Measurements from ENCODE around the gene DAG1. TPM values are rescaled to one million over a fixed set of nuclear protein-coding genes. Genes with fewer than 3 reads are reported as not detected.

The DAG1 gene
- 14.0 and 17.2 TPM in 2 replicates for total RNA-seq

DNA sequence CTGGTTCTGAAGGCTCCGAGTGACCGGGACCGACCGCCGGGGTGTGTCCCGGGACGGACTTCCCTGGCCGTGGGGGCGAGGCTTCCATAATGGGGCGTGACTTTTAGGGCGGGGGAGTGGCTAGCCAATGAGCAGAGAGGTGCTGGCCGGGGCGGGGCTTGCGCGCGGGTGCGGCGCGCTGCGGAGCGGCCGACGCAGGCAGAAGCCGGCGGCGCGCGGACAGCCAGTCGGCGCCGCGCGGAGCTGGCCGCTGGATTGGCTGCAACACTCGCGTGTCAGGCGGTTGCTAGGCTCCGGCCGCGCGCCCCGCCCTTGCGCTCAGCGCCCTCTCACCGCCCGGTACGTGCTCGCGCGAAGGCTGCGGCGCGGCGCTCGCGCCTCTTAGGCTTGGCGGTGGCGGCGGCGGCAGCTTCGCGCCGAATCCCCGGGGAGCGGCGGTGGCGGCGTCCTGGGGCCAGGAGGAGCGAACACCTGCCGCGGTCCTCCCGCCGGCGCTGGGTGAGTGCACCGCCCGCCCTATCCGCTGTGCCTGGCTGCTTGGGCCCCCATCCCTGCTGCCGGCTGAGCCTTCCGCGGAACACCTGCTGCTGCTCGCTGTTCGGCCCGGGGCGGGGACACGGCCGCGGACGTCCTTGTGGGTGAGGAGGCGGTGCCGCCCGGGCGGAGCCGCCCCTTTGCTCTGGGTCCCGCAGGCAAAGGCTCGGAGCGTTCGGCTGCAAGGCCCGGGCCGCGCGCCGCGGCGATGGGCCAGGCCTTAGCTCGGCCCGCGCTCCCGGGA lies at the start of gene DAG1:
Gene DAG1, plus strand, starts transcription at position 332 of the 778 bp plus-strand sequence. CDS start 40,268 bp downstream, outside the sequence.

DNA sequence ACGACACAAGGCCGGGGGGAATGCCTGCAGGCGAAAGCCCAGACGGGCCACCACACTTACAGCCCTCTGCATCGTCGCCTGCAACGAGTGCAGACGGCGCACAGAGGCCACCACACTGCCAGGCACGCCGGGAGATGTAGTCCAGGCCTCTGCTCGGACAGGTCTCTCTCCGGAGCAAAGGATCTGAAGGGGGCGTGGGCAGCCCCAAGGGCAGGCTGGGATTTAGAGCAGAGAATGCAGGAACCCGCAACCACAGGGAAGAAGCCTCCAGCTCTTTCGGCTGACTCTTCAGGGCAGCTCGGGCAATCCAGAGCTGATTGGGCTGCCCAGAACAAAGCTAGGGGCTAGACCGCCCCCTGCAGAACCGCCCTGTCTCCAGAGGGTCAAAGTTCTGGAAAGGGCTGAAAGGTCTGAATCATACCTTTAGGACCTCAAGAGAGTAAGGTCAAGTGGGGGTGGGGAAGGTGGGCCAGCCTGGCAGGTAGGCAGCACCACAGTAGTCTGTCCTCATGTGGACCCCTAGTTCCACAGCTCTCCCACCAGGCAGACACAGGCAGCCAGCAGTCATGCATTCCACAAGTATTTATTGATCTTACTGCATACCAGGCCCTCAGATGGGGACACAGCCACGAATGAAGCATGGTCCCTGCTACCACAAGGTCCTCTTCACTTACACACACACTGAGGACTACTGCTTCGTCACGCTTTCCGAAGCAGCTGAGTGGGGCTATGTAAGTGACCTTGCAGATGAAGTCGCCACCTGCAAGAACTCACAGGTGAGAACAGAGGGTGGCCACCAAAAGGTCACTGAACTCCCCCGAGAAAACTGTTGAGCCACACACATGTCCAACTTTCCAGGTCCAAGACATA lies 47.5 kb upstream of the DAG1 start, which contains the start of gene AMT:
Gene AMT, minus strand, starts transcription at position 95 of the 870 bp plus-strand sequence. Its CDS starts 23 bp downstream, at position 72.

GRCh38 chr3:49553692-49554632 lies 83.9 kb downstream of the DAG1 start, which contains the start of gene BSN:
Gene BSN (plus strand): TSS chr3:49554477. CDS start chr3:49554603, 126 bp downstream.

Other genes with a start within 250 kb of the DAG1 start
- gene C3orf62, start 193.0 kb upstream of the DAG1 start, total RNA-seq = 1.4 and 1.8 TPM in 2 replicates
- 24.3 and 27.4 TPM in 2 replicates for gene USP4, start 130.2 kb upstream of the DAG1 start, total RNA-seq
- 375 and 450 TPM in 2 replicates for gene GPX1, start 111.9 kb upstream of the DAG1 start, total RNA-seq
- gene RHOA, start 58.3 kb upstream of the DAG1 start, total RNA-seq = 421 and 469 TPM in 2 replicates
- 15.0 and 19.4 TPM in 2 replicates for gene TCTA, start 57.8 kb upstream of the DAG1 start, total RNA-seq
- gene AMT, start 47.8 kb upstream of the DAG1 start, total RNA-seq = 2.5 and 4.4 TPM in 2 replicates
- 5.0 and 17.3 TPM in 2 replicates for gene NICN1, start 40.9 kb upstream of the DAG1 start, total RNA-seq
- under 0.01 TPM in 2 replicates for gene BSN, start 84.2 kb downstream of the DAG1 start, total RNA-seq
- gene APEH, start 204.1 kb downstream of the DAG1 start, total RNA-seq = 103 and 115 TPM in 2 replicates
- 8.3 and 9.9 TPM in 2 replicates for gene MST1, start 219.2 kb downstream of the DAG1 start, total RNA-seq
- gene RNF123, start 219.3 kb downstream of the DAG1 start, total RNA-seq = 18.8 and 22.7 TPM in 2 replicates
- under 0.01 and 0.34 TPM in 2 replicates for gene AMIGO3, start 249.4 kb downstream of the DAG1 start, total RNA-seq

All from bronchial smooth muscle cell (primary cell).